BLaER1 (cell line): ENCODE measurements around the gene ADAD2.
"Not testable (repeated sequence)": the region's sequence is repeated elsewhere in the genome, so short reads cannot be mapped to it uniquely, and the experiment has no call there.

ENCODE experiments used
- H3K27ac ChIP-seq: shearing (Covaris generic); formaldehyde crosslinking; 2 replicates; pipeline ENCODE4 v1.8.1; 2022
- H3K27me3 ChIP-seq: shearing (Covaris generic); formaldehyde crosslinking; 2 replicates; pipeline ENCODE4 v1.8.1; 2022
- H3K36me3 ChIP-seq: shearing (Covaris generic); formaldehyde crosslinking; 2 replicates; pipeline ENCODE4 v1.8.1; 2022
- H3K4me1 ChIP-seq: shearing (Covaris generic); formaldehyde crosslinking; 2 replicates; pipeline ENCODE4 v1.8.1; 2022
- H3K4me2 ChIP-seq: shearing (Covaris generic); formaldehyde crosslinking; 2 replicates; pipeline ENCODE4 v1.8.1; 2022
- H3K4me3 ChIP-seq: shearing (Covaris generic); formaldehyde crosslinking; 2 replicates; pipeline ENCODE4 v1.8.1; 2022
- H3K9ac ChIP-seq: shearing (Covaris generic); formaldehyde crosslinking; 2 replicates; pipeline ENCODE4 v1.8.1; 2022
- H3K9me3 ChIP-seq: shearing (Covaris generic); formaldehyde crosslinking; 2 replicates; pipeline ENCODE4 v1.8.1; 2022
- H4K20me1 ChIP-seq: shearing (Covaris generic); formaldehyde crosslinking; 2 replicates; pipeline ENCODE4 v1.8.1; 2022
- Cebpa-rat ChIP-seq: shearing (Covaris generic); IDR thresholded peaks from 2 replicates; pipeline ENCODE4 v1.8.1; 2022

ADAD2 gene

GRCh38 chr16:84195201-84196093 is 4.5 kb downstream of the ADAD2 start:
- TF ChIP-seq Cebpa-rat = no peak
- Histone ChIP-seq H3K4me2 (peak overlapping the region; percentile 95), H3K36me3 (no peaks in the 10 kb centered on the region), H3K27ac (peak overlapping the region; percentile 70), H4K20me1 (no peaks in the 10 kb centered on the region), H3K4me1 (peaks cover 72% of the 10 kb centered on the region), H3K9me3 (no peaks in the 10 kb centered on the region), H3K4me3 (peak overlapping the region; percentile 52), H3K9ac (peak overlapping the region; percentile 55), H3K27me3 (no peaks in the 10 kb centered on the region)

- no peaks in the 10 kb centered on the region for H4K20me1 ChIP-seq
- no peak for TF ChIP-seq Cebpa-rat
- H3K4me2 ChIP-seq = peak overlapping the region; percentile 95
- no peaks in the 10 kb centered on the region for H3K27me3 ChIP-seq
- H3K9me3 ChIP-seq = no peaks in the 10 kb centered on the region
- no peak overlapping the region for H3K4me3 ChIP-seq
- H3K9ac ChIP-seq = 0 out of 2 replicates have a peak overlapping the region, but pooled peaks have one; percentile 24
- peak overlapping the region; percentile 70; the same call in 1 of the 2 replicates for H3K27ac ChIP-seq
- H3K36me3 ChIP-seq = no peaks in the 10 kb centered on the region
- H3K4me1 ChIP-seq = peaks cover 72% of the 10 kb centered on the region
Observed at GRCh38 chr16:84196101-84196500, 5.1 kb downstream of the ADAD2 start.

GRCh38 chr16:84196727-84197394 is 5.9 kb downstream of the ADAD2 start:
- H3K27me3 ChIP-seq = no peaks in the 10 kb centered on the region
- no peak for TF ChIP-seq Cebpa-rat
- H3K9me3 ChIP-seq = no peaks in the 10 kb centered on the region
- no peaks in the 10 kb centered on the region for H4K20me1 ChIP-seq
- H3K4me1 ChIP-seq = peaks cover 72% of the 10 kb centered on the region
- H3K9ac ChIP-seq = peak overlapping the region; percentile 24; the same call in 1 of the 2 replicates
- no peak overlapping the region for H3K4me3 ChIP-seq
- peak overlapping the region; percentile 35; the same call in 1 of the 2 replicates for H3K27ac ChIP-seq
- no peaks in the 10 kb centered on the region for H3K36me3 ChIP-seq
- peak overlapping the region; percentile 95 for H3K4me2 ChIP-seq

GRCh38 chr16:84197466-84198128 is 6.6 kb downstream of the ADAD2 start:
- peak overlapping the region; percentile 35; the same call in 1 of the 2 replicates for H3K27ac ChIP-seq
- H3K4me1 ChIP-seq = peaks cover 72% of the 10 kb centered on the region
- TF ChIP-seq Cebpa-rat = no peak
- H4K20me1 ChIP-seq = no peaks in the 10 kb centered on the region
- H3K27me3 ChIP-seq = no peaks in the 10 kb centered on the region
- no peak overlapping the region for H3K4me3 ChIP-seq
- H3K4me2 ChIP-seq = no peak overlapping the region
- no peaks in the 10 kb centered on the region for H3K9me3 ChIP-seq
- no peaks in the 10 kb centered on the region for H3K36me3 ChIP-seq
- no peak overlapping the region for H3K9ac ChIP-seq

DNA sequence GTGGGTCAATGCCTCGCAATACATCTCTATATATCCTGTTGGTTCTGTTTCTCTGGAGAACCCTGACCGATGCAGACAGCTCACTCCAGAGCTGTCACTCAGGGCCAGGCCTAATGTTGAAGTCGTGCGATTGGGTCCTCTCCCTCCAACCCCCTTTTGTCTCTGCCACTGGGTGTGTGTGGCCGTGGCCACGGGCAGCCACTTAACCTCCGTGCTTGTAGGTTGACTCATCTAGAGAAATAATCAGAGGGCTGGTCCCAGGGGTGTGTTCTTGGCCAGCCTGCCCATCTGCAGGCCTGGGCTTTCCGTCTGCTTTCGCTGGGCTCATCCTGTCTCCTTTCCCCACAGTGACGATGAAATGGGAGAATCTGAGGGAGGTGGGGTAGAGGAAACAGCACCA is 7.4 kb downstream of the ADAD2 start:
- no peaks in the 10 kb centered on the region for H4K20me1 ChIP-seq
- no peaks in the 10 kb centered on the region for H3K9me3 ChIP-seq
- no peak overlapping the region for H3K4me3 ChIP-seq
- no peaks in the 10 kb centered on the region for H3K36me3 ChIP-seq
- no peaks in the 10 kb centered on the region for H3K27me3 ChIP-seq
- no peak for TF ChIP-seq Cebpa-rat
- peaks cover 65% of the 10 kb centered on the region for H3K4me1 ChIP-seq
- H3K4me2 ChIP-seq = peak overlapping the region; percentile 37; the same call in 1 of the 2 replicates
- no peak overlapping the region for H3K9ac ChIP-seq
- no peak overlapping the region for H3K27ac ChIP-seq

DNA sequence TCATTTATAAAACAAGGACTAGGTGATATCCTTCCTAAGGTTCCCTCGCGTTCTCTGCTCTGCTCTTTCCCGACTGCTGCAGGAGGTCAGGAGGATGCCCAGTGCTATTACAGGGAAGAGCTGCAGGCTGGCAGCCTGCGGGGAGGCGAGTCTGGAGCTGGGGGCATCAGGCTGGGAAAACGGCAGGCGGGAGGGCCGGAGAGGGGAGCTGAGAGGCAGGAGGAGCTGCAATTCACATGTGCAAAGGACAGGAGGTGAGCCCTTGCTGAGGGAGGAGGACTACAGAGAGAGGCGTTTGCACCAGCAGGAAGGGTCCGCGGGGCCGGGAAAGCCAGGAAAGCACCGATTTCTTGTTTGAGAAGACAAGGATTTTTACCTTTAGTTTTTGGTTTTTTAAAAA is 8.1 kb downstream of the ADAD2 start:
- H4K20me1 ChIP-seq = no peaks in the 10 kb centered on the region
- no peak overlapping the region for H3K9ac ChIP-seq
- no peaks in the 10 kb centered on the region for H3K36me3 ChIP-seq
- TF ChIP-seq Cebpa-rat = no peak
- no peaks in the 10 kb centered on the region for H3K27me3 ChIP-seq
- H3K27ac ChIP-seq = no peak overlapping the region
- no peak overlapping the region for H3K4me3 ChIP-seq
- peaks cover 58% of the 10 kb centered on the region for H3K4me1 ChIP-seq
- no peaks in the 10 kb centered on the region for H3K9me3 ChIP-seq
- peak overlapping the region; percentile 37; the same call in 1 of the 2 replicates for H3K4me2 ChIP-seq

DNA sequence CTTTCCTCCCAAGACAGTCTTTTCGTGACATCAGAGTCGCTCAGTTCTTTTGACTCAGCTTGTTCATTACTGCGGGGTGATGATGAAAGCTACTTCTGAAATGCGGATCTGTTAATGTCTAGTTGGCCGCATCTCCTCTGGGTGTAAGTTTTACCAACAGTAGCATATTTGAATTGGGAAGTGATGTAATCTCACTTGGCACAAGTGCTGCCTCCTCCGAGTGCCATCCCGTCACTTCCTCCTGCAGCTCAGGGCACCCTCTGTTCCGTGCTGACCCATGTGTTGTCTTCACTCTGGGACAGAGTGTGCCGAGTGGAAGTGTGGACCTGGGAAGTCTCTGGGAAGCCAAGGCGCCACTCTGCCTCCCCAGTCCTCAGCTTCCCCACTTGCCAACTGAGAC is 8.9 kb downstream of the ADAD2 start:
- Histone ChIP-seq H3K9ac (no peak overlapping the region), H3K4me1 (peaks cover 51% of the 10 kb centered on the region), H3K27me3 (no peaks in the 10 kb centered on the region), H3K4me2 (peak overlapping the region; percentile 37), H3K9me3 (no peaks in the 10 kb centered on the region), H3K36me3 (no peaks in the 10 kb centered on the region), H3K4me3 (no peak overlapping the region), H4K20me1 (no peaks in the 10 kb centered on the region), H3K27ac (no peak overlapping the region; the same call in 1 of the 2 replicates)
- TF ChIP-seq Cebpa-rat = no peak

DNA sequence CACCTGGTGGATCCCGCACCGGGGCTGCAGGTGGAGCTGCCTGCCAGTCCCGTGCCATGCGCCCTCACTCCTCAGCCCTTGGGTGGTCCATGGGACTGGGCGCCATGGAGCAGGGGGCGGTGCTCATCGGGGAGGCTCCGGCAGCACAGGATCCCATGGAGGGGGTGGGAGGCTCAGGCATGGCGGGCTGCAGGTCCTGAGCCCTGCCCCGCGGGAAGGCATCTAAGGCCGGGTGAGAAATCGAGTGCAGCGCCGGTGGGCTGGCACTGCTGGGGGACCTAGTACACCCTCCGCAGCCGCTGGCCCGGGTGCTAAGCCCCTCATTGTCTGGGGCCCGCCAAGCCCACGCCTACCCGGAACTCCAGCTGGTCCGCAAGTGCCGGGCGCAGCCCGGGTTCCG is 13.6 kb downstream of the ADAD2 start:
- not testable (repeated sequence) for H4K20me1 ChIP-seq, H3K4me3 ChIP-seq, H3K36me3 ChIP-seq, H3K4me2 ChIP-seq, H3K27me3 ChIP-seq, H3K27ac ChIP-seq, H3K9ac ChIP-seq
- peaks cover 14% of the 10 kb centered on the region for H3K9me3 ChIP-seq
- peaks cover 20% of the 10 kb centered on the region for H3K4me1 ChIP-seq

DNA sequence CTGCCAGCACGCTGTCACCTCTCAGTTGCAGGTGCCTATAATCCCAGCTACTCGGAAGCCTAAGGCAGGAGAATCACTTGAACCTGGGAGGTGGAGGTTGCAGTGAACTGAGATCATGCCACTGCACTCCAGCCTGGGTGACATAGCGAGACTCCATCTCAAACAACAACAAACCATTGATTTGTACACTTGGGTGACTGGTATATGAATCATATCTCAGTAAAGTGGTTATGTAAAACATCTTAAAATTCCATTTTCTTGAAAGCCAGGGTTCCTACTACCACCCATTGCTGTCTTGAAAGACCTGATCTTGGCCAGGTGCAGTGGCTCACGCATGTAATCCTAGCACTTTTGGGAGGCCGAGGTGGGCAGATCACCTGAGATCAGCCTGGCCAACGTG is 14.2 kb downstream of the ADAD2 start:
- Histone ChIP-seq H3K9me3 (peaks cover 19% of the 10 kb centered on the region), H3K4me1 (peaks cover 14% of the 10 kb centered on the region)
- not testable (repeated sequence) for H4K20me1 ChIP-seq, H3K27ac ChIP-seq, H3K27me3 ChIP-seq, H3K4me3 ChIP-seq, H3K9ac ChIP-seq, H3K36me3 ChIP-seq, H3K4me2 ChIP-seq
